H1 (cell line): ENCODE data around the gene PEX26. TPM values are rescaled to one million over a fixed set of nuclear protein-coding genes. Genes with fewer than 3 reads are reported as not detected.

Experiments used
- CTCF ChIA-PET: fragments of 300-600 bp; sonication (Branson Sonifier 250); formaldehyde crosslinking; loops from one replicate; lab custom pipeline; 2021; ENCODE audit not compliant: partially characterized antibody; lab: Charles Lee
- POLR2A ChIA-PET: fragments of 300-600 bp; sonication (Branson Sonifier 250); formaldehyde crosslinking; loops from one replicate; lab custom pipeline; 2021; ENCODE audit warnings: inconsistent platforms; ENCODE audit not compliant: partially characterized antibody; lab: Charles Lee
- DNase-seq, 2 experiments: peaks; one replicate each; pipeline versions ENCODE4 v3.0.0 to v3.0.0-alpha.2; 2010 to 2022; ENCODE audit warnings: low spot score in 2 of 2, low read depth in 1 of 2, mixed read lengths in 1 of 2
- FAIRE-seq: peaks from 2 replicates; lab custom pipeline; 2011; peaks lifted over from hg19 to GRCh38; lab: Jason Lieb, UNC
- H2AFZ ChIP-seq: 2 replicates; pipeline ENCODE4 v1.8.1; 2012; ENCODE audit warnings: low read length, inconsistent platforms
- H2AK5ac ChIP-seq: 2 replicates; pipeline ENCODE4 v1.6.1; 2013; ENCODE audit warnings: low read depth, low read length
- H2BK120ac ChIP-seq: replicated peaks from 2 replicates; pipeline ENCODE3; 2013; ENCODE audit warnings: low read depth, low read length, inconsistent platforms
- H2BK12ac ChIP-seq: 2 replicates; pipeline ENCODE4 v1.6.1; 2013; ENCODE audit warnings: low read depth, low read length
- H2BK15ac ChIP-seq: 2 replicates; pipeline ENCODE4 v1.6.1; 2013; ENCODE audit warnings: low read length
- H2BK20ac ChIP-seq: 2 replicates; pipeline ENCODE4 v1.6.1; 2013; ENCODE audit warnings: low read length
- H2BK5ac ChIP-seq: 2 replicates; pipeline ENCODE4 v1.6.1; 2013; ENCODE audit warnings: low read depth, low read length
- H3K14ac ChIP-seq: 2 replicates; pipeline ENCODE4 v1.6.1; 2013; ENCODE audit warnings: inconsistent platforms; ENCODE audit not compliant: insufficient read length
- H3K18ac ChIP-seq: 2 replicates; pipeline ENCODE4 v1.6.1; 2013; ENCODE audit warnings: low read length; ENCODE audit errors: extremely low read depth
- H3K23ac ChIP-seq: 2 replicates; pipeline ENCODE4 v1.6.1; 2013; ENCODE audit warnings: inconsistent platforms; ENCODE audit not compliant: insufficient read length
- H3K23me2 ChIP-seq: 2 replicates; pipeline ENCODE4 v1.6.1; 2013; ENCODE audit warnings: low read depth, low read length
- H3K27ac ChIP-seq: 2 replicates; pipeline ENCODE4 v1.6.1; 2011; ENCODE audit warnings: low read depth, low read length, inconsistent platforms
- H3K27me3 ChIP-seq, 4 experiments: replicated peaks in 1 of 4; 1 replicate in 1 of 4; 2 replicates in 3 of 4; pipeline versions ENCODE4 v1.6.1 to v1.8.1; 2011 to 2013; ENCODE audit warnings: low read length in 3 of 4, mild to moderate bottlenecking in 3 of 4, inconsistent platforms in 2 of 4, mixed read lengths in 2 of 4, moderate library complexity in 1 of 4; ENCODE audit not compliant: control insufficient read depth in 3 of 4, insufficient read depth in 3 of 4; ENCODE audit errors: extremely low read depth in 1 of 4
- H3K36me3 ChIP-seq, 4 experiments: 2 replicates each; pipeline versions ENCODE4 v1.6.1 to v1.8.1; 2011 to 2013; ENCODE audit warnings: mild to moderate bottlenecking in 4 of 4, low read length in 3 of 4, moderate library complexity in 2 of 4, control low read depth in 1 of 4, inconsistent platforms in 1 of 4; ENCODE audit not compliant: insufficient read depth in 4 of 4, control insufficient read depth in 2 of 4
- H3K4ac ChIP-seq: replicated peaks from 2 replicates; pipeline ENCODE3; 2013; ENCODE audit warnings: low read length, low read depth, mixed read lengths, inconsistent platforms; ENCODE audit not compliant: insufficient read length
- H3K4me1 ChIP-seq, 4 experiments: replicated peaks in 1 of 4; 1 replicate in 1 of 4; 2 replicates in 3 of 4; pipeline versions ENCODE4 v1.6.1 to v1.8.1; 2011 to 2013; ENCODE audit warnings: low read length in 3 of 4, inconsistent platforms in 2 of 4, mixed read lengths in 1 of 4; ENCODE audit not compliant: insufficient read depth in 4 of 4, control insufficient read depth in 3 of 4
- H3K4me2 ChIP-seq, 2 experiments: 2 replicates each; pipeline versions ENCODE4 v1.6.1 to v1.8.1; 2011 to 2013; ENCODE audit warnings: low read depth in 2 of 2, low read length in 2 of 2, control low read depth in 1 of 2, inconsistent platforms in 1 of 2, mild to moderate bottlenecking in 1 of 2; ENCODE audit not compliant: insufficient read depth in 1 of 2
- H3K4me3 ChIP-seq, 4 experiments: fragments of 200-600, 300-600 bp in 1 of 4; sonication (generic), shearing (Covaris generic), sonication (Bioruptor Twin) in 1 of 4; 2 replicates each; pipeline versions ENCODE4 v1.5.1 to v1.8.1; 2011 to 2016; ENCODE audit warnings: low read length in 4 of 4, low read depth in 3 of 4, control low read depth in 2 of 4, inconsistent platforms in 2 of 4, mild to moderate bottlenecking in 2 of 4, mixed read lengths in 1 of 4, moderate library complexity in 1 of 4; ENCODE audit not compliant: insufficient read depth in 2 of 4; ENCODE audit errors: extremely low read depth in 1 of 4
- H3K56ac ChIP-seq: replicated peaks from 2 replicates; pipeline ENCODE3; 2013; ENCODE audit warnings: low read depth, mild to moderate bottlenecking, mixed read lengths, low read length, inconsistent platforms; ENCODE audit not compliant: insufficient read length
- H3K79me1 ChIP-seq: 2 replicates; pipeline ENCODE4 v1.6.1; 2013; ENCODE audit warnings: low read depth, low read length, control low read depth
- H3K79me2 ChIP-seq, 2 experiments: 2 replicates each; pipeline versions ENCODE4 v1.6.1 to v1.8.1; 2012 to 2013; ENCODE audit warnings: low read length in 2 of 2, mild to moderate bottlenecking in 2 of 2, inconsistent platforms in 1 of 2; ENCODE audit not compliant: insufficient read depth in 2 of 2, control insufficient read depth in 1 of 2
- H3K9ac ChIP-seq, 4 experiments: replicated peaks in 1 of 4; 1 replicate in 1 of 4; 2 replicates in 3 of 4; pipeline versions ENCODE4 v1.6.1 to v1.8.1; 2011 to 2013; ENCODE audit warnings: low read depth in 3 of 4, low read length in 3 of 4, control low read depth in 2 of 4, mild to moderate bottlenecking in 2 of 4, moderate library complexity in 2 of 4, inconsistent platforms in 1 of 4; ENCODE audit errors: extremely low read depth in 1 of 4
- H3K9me3 ChIP-seq, 2 experiments: 2 replicates each; pipeline versions ENCODE4 v1.6.1 to v1.8.1; 2012 to 2013; ENCODE audit warnings: mild to moderate bottlenecking in 2 of 2, moderate library complexity in 2 of 2, control low read depth in 1 of 2, inconsistent platforms in 1 of 2, low read depth in 1 of 2, low read length in 1 of 2, mixed read lengths in 1 of 2; ENCODE audit not compliant: insufficient read depth in 2 of 2
- H4K20me1 ChIP-seq, 2 experiments: replicated peaks in 1 of 2; 2 replicates each; pipeline versions ENCODE3 to v1.8.1; 2011 to 2013; ENCODE audit warnings: inconsistent platforms in 2 of 2, low read length in 2 of 2, mild to moderate bottlenecking in 1 of 2; ENCODE audit not compliant: insufficient read depth in 2 of 2, control insufficient read depth in 1 of 2
- H4K5ac ChIP-seq: 2 replicates; pipeline ENCODE4 v1.6.1; 2013; ENCODE audit warnings: low read length, low read depth, mixed read lengths, inconsistent platforms; ENCODE audit not compliant: insufficient read length
- H4K8ac ChIP-seq: 2 replicates; pipeline ENCODE4 v1.8.0; 2013; ENCODE audit warnings: mild to moderate bottlenecking, moderate library complexity, low read length, inconsistent platforms; ENCODE audit not compliant: insufficient read depth; ENCODE audit errors: extremely low read depth
- H4K91ac ChIP-seq: replicated peaks from 2 replicates; pipeline ENCODE3; 2013; ENCODE audit warnings: low read length, mixed read lengths, inconsistent platforms; ENCODE audit not compliant: insufficient read length
- ATF2 ChIP-seq: IDR thresholded peaks from 2 replicates; pipeline ENCODE4 v1.6.1; 2012; ENCODE audit warnings: low read length, inconsistent platforms
- BACH1 ChIP-seq: IDR thresholded peaks from 2 replicates; pipeline ENCODE4 v1.6.1; 2012; ENCODE audit warnings: low read length, improper control_type of control experiment
- BCL11A ChIP-seq, 2 experiments: IDR thresholded peaks; one replicate each; pipeline ENCODE4 v1.6.1; 2011; ENCODE audit warnings: low read depth in 2 of 2, low read length in 2 of 2, mild to moderate bottlenecking in 2 of 2
- BRCA1 ChIP-seq: IDR thresholded peaks from 2 replicates; pipeline ENCODE4 v1.6.1; 2012; ENCODE audit warnings: low read depth, low read length, improper control_type of control experiment
- HDAC6 ChIP-seq: IDR thresholded peaks from one replicate; pipeline ENCODE4 v1.7.1; 2012; ENCODE audit warnings: low read depth, mild to moderate bottlenecking, inconsistent platforms, low read length, moderate library complexity
- KDM1A ChIP-seq: fragments of 200-600, 300-600 bp; sonication (generic); IDR thresholded peaks from 2 replicates; pipeline ENCODE4 v1.7.1; 2016; ENCODE audit warnings: mild to moderate bottlenecking, low read length, borderline replicate concordance
- RAD21 ChIP-seq, 2 experiments: IDR thresholded peaks in 1 of 2; conservative IDR thresholded peaks in 1 of 2; 2 replicates each; pipeline ENCODE4 v1.6.1; 2011; ENCODE audit warnings: low read depth in 2 of 2, low read length in 2 of 2, improper control_type of control experiment in 1 of 2, inconsistent platforms in 1 of 2, mild to moderate bottlenecking in 1 of 2, moderate library complexity in 1 of 2
- SUZ12 ChIP-seq: fragments of 200-600 bp; sonication (generic); IDR thresholded peaks from 2 replicates; pipeline ENCODE4 v1.6.1; 2012; ENCODE audit warnings: mild to moderate bottlenecking, inconsistent platforms, low read length, moderate library complexity, mixed read lengths
- YY1 ChIP-seq: IDR thresholded peaks from 2 replicates; pipeline ENCODE4 v1.6.1; 2011; ENCODE audit warnings: low read depth, mild to moderate bottlenecking, low read length
- ZNF274 ChIP-seq: IDR thresholded peaks from 2 replicates; pipeline ENCODE4 v1.7.0; 2012; ENCODE audit warnings: low read length, borderline replicate concordance; ENCODE audit errors: extremely low read depth
- WGBS, 2 experiments: shearing (Covaris generic) in 1 of 2; methylation state at CpG; one replicate each; pipeline versions ENCODE4 v1.1.6 to v1.1.7; 2013 to 2015; ENCODE audit warnings: low lambda C conversion rate in 2 of 2, mixed read lengths in 2 of 2, inconsistent platforms in 1 of 2, low coverage in 1 of 2, missing lambda C conversion rate in 1 of 2; ENCODE audit not compliant: insufficient replicate concordance in 2 of 2, insufficient coverage in 1 of 2, insufficient read length in 1 of 2; ENCODE audit errors: extremely low coverage in 1 of 2, missing lambda C conversion rate in 1 of 2; 5-methylcytosine and 5-hydroxymethylcytosine counted together
- polyA plus RNA-seq, 7 experiments: library from polyadenylated mRNA; depleted of rRNA in 3 of 7; stranded (reverse) in 5 of 7; unstranded in 2 of 7; fragments of >200 nt in 5 of 7; fragments of 200-250 nt in 2 of 7; gene quantifications; 1 replicate in 5 of 7; 2 replicates in 1 of 7; 4 replicates in 1 of 7; pipeline versions ENCODE4 v1.2.1 to v1.2.3, GENCODE V29; 2011 to 2013; ENCODE audit warnings: missing spikeins in 2 of 7, mixed read lengths in 2 of 7
- total RNA-seq: library from RNA; stranded (reverse); fragmentation: NEBNext Ultra II Directional; extraction: Animal tissue kit (Norgen Biotek cat#: 25700); gene quantifications from 2 replicates; pipeline ENCODE4 v1.2.1, GENCODE V29; 2021
- TF ChIP-seq, protein P1 (sequence below): IDR thresholded peaks from 2 replicates; pipeline ENCODE4 v1.6.1; 2012; ENCODE audit warnings: inconsistent platforms

The PEX26 gene
- total and polyA plus RNA-seq, 2 of the 8 experiments (the other 6 are each of a cell fraction or from before 2014, with no cell fraction given) = 33.1 to 49.0 TPM

- CTCF ChIA-PET = interaction anchor here (0.9 to 3.0 kb wide), 4 partner anchors 8 to 108 kb away, joined by 3 to 15 read pairs (median 4); no protein-coding TSS in a partner anchor
- Histone ChIP-seq H3K4me1 (peaks cover 0 to 5% (median 2%) of the 10 kb centered on the region in 4 experiments; a peak in 2 of 7 replicates), H2BK15ac (no peak overlapping the region), H3K9ac (no peak overlapping the region), H2BK20ac (no peak overlapping the region), H3K56ac (no peak overlapping the region), H3K14ac (no peak overlapping the region), H3K79me2 (no peaks in the 10 kb centered on the region), H4K8ac (no peak overlapping the region), H4K20me1 (peaks cover 0 to 2% of the 10 kb centered on the region in 2 experiments), H3K27ac (no peak overlapping the region), H3K9me3 (no peaks in the 10 kb centered on the region), H3K4me2 (no peak overlapping the region), H3K36me3 (no peaks in the 10 kb centered on the region), H3K23me2 (no peaks in the 10 kb centered on the region), H3K4ac (no peak overlapping the region), H3K27me3 (peaks cover 0 to 8% (median 2%) of the 10 kb centered on the region in 4 experiments; a peak in 3 of 7 replicates), H3K4me3 (no peak overlapping the region), H4K5ac (no peak overlapping the region), H3K79me1 (no peaks in the 10 kb centered on the region), H2BK12ac (no peak overlapping the region), H2BK120ac (no peak overlapping the region), H3K18ac (no peak overlapping the region), H4K91ac (no peak overlapping the region), H3K23ac (no peak overlapping the region), H2AFZ (no peak overlapping the region), H2AK5ac (no peak overlapping the region), H2BK5ac (no peak overlapping the region)
- FAIRE-seq = no peak
- DNase-seq = no peak
- 91% methylated on average over 15 of the region's 15 CpGs; no CpG with 5 or more reads in 1 of the 2 experiments for WGBS, 2 experiments
- POLR2A ChIA-PET = interaction anchor here (0.8 kb wide), 1 partner anchor 29 kb away, joined by 3 read pairs; no protein-coding TSS in a partner anchor
- no peak for TF ChIP-seq BCL11A (IDR thresholded peaks at IDR 0.05; ENCODE audit: low read depth in 2 of 2, low read length in 2 of 2)
- TF ChIP-seq KDM1A = no peak
- TF ChIP-seq SUZ12 = no peak
- no peak for TF ChIP-seq BRCA1
- TF ChIP-seq YY1 = no peak
- TF ChIP-seq ZNF274 = no peak
- TF ChIP-seq, protein P1, sequence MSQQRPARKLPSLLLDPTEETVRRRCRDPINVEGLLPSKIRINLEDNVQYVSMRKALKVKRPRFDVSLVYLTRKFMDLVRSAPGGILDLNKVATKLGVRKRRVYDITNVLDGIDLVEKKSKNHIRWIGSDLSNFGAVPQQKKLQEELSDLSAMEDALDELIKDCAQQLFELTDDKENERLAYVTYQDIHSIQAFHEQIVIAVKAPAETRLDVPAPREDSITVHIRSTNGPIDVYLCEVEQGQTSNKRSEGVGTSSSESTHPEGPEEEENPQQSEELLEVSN = no peak
- TF ChIP-seq ATF2 = no peak
- TF ChIP-seq HDAC6 = no peak
- TF ChIP-seq BACH1 = no peak
- TF ChIP-seq RAD21 (IDR thresholded peaks at IDR 0.05 in 1 of 2, conservative IDR thresholded peaks at IDR 0.05 in 1 of 2; ENCODE audit: low read depth in 2 of 2, low read length in 2 of 2) = no peak
These were observed 38.8 kb downstream of the PEX26 start for GRCh38 chr22:18116634-18117033.
